Limb (tissue), 2 donors: ENCODE data around the gene ANKS1B.
"Not testable (repeated sequence)": the region's sequence is repeated elsewhere in the genome, so short reads cannot be mapped to it uniquely, and the experiment has no call there.

Experiments
- DNase-seq, 2 donors: peaks; one replicate each; pipeline ENCODE4 v3.0.0-alpha.2; 2016; ENCODE audit errors: extremely low spot score in 2 of 2

Gene ANKS1B

GRCh38 chr12:99598785-99599184 is 386.0 kb downstream of the ANKS1B start:
- no peak for DNase-seq

- DNase-seq: no peak
Measured at GRCh38 chr12:99596762-99597161, 388.0 kb downstream of the ANKS1B start.

- not testable (repeated sequence) for DNase-seq
Measured at GRCh38 chr12:99577125-99577524, 407.6 kb downstream of the ANKS1B start.

GRCh38 chr12:99573980-99574379 is 410.8 kb downstream of the ANKS1B start:
- DNase-seq: no peak

GRCh38 chr12:99567072-99567471 is 417.7 kb downstream of the ANKS1B start:
- no peak for DNase-seq

GRCh38 chr12:99558109-99558508 is 426.6 kb downstream of the ANKS1B start:
- no peak for DNase-seq

- DNase-seq: no peak
Measured at GRCh38 chr12:99553461-99553860, 431.3 kb downstream of the ANKS1B start.

- no peak for DNase-seq
Measured at GRCh38 chr12:99552022-99552421, 432.7 kb downstream of the ANKS1B start.

- no peak for DNase-seq
Measured at GRCh38 chr12:99549651-99550050, 435.1 kb downstream of the ANKS1B start.

GRCh38 chr12:99549196-99549595 is 435.5 kb downstream of the ANKS1B start:
- DNase-seq: no peak

- DNase-seq: no peak
Measured at GRCh38 chr12:99544457-99544856, 440.3 kb downstream of the ANKS1B start.

GRCh38 chr12:99529966-99530365 is 454.8 kb downstream of the ANKS1B start:
- DNase-seq: no peak

- DNase-seq: no peak
Measured at GRCh38 chr12:99528478-99528877, 456.3 kb downstream of the ANKS1B start.

- no peak for DNase-seq
Measured at GRCh38 chr12:99523853-99524252, 460.9 kb downstream of the ANKS1B start.

- DNase-seq: no peak
Measured at GRCh38 chr12:99522456-99522855, 462.3 kb downstream of the ANKS1B start.

GRCh38 chr12:99521664-99522063 is 463.1 kb downstream of the ANKS1B start:
- DNase-seq: no peak

- no peak for DNase-seq
Measured at GRCh38 chr12:99513066-99513465, 471.7 kb downstream of the ANKS1B start.

GRCh38 chr12:99505805-99506204 is 478.9 kb downstream of the ANKS1B start:
- DNase-seq: no peak

- no peak for DNase-seq
Measured at GRCh38 chr12:99498756-99499155, 486.0 kb downstream of the ANKS1B start.

- DNase-seq: no peak
Measured at GRCh38 chr12:99495799-99496198, 488.9 kb downstream of the ANKS1B start.

GRCh38 chr12:99493197-99493596 is 491.5 kb downstream of the ANKS1B start:
- no peak for DNase-seq

- no peak for DNase-seq
Measured at GRCh38 chr12:99486277-99486676, 498.5 kb downstream of the ANKS1B start.

GRCh38 chr12:99479149-99479548 is 505.6 kb downstream of the ANKS1B start:
- DNase-seq: no peak

GRCh38 chr12:99476956-99477355 is 507.8 kb downstream of the ANKS1B start:
- DNase-seq: no peak
